NCI-H510A (cell line): ENCODE data around the gene TTC9.

Experiments used
- DNase-seq: peaks from one replicate; lab custom pipeline; 2025; lab: John Stamatoyannopoulos, UW

The TTC9 gene

DNA sequence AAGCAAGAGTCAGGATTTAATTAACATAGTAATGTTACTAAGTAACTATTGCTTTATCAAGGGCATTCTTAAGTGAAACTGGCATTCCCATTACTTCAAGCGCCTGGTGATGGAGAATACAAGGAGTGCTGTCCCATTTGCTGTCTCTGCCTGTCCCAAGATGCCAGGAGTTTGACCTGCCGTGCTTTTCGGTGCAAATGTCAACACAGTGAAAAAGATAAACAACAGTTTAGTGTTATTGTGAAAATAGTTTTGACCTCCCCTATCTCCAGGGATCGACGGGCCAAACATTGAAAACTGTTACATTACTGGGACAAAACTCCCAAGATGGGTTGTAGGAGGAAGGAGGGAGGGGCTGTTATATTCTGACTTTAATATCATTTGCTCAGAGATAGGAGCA, 74.8 kb downstream of the TTC9 start:
- DNase-seq = no peak

- DNase-seq = no peak
Measured at GRCh38 chr14:70716958-70717357, 75.2 kb downstream of the TTC9 start.

DNA sequence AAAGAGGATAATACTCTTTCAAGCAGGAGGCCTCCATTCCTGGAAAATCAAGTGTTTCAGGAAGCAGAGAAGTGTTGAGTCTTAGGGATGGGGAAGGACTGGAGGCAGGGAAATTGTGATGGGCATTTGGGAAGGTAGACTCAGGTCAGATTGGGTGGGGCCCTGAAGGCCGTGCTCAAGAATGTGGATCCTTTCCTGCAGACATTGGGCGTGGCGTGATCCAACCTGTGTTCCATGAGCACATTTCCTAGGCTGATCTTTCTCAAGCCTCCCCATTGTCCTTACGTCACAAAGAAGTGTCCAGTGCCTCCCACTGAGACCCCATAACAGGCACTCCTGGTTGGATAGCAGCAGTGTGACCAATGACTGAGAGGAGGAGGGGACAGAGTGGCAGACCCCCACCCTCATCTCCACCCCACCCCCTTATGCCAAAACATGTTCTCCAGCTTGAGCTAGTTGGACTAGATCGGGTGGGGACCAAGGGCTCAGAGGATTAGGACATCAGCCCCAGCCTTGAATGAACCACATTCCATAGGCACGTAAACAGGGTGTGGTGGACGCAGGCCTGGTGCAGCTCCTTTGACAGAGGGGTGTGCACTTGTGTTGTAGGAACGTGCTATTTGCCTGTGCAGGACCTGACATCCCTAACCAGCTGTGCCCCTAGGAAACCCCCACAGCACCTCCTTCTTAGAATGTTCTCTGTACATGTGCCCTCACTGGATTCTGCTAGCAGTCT, 76.8 kb downstream of the TTC9 start:
- no peak for DNase-seq

DNA sequence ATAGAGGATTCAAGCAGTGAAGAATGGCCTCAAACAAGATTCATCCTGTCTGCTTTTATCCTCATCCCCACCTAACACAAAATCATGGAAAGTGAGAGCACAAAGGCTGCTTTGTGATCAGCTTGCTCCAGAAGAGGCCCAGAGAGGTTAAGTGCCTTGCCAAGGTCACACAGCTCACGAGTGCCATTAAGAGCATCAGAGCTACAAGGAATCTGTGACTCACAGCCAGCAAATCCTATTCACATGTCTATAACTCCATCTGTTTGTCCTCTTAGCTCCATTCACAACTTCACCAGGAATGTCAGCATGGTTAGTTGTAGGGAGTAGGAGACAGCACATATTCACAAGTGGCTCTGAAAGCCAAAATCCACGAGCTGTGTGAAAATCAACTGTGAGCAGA, 79.8 kb downstream of the TTC9 start:
- DNase-seq = no peak

DNA sequence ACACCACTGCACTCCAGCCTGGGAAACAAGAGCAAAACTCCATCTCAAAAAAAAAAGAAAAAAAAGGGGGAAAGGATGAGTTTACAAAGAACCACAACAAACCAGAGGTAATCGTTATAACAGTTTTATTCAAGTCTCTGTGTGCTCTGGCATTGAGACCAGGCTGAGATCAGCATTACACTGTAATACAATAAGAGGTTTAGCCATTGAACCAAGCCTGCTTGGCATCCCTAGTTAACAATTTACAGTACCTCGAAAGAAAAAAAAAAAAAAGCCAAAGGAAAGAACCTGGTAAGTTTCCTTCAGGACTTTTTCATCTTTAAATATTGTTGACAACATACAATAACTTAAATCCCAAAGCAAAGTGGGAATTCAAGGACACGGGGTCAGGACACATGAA, 80.7 kb downstream of the TTC9 start:
- DNase-seq = no peak

GRCh38 chr14:70723276-70723675, 81.6 kb downstream of the TTC9 start:
- DNase-seq = no peak

- DNase-seq = no peak
Measured at GRCh38 chr14:70724110-70724509, 82.4 kb downstream of the TTC9 start.

DNA sequence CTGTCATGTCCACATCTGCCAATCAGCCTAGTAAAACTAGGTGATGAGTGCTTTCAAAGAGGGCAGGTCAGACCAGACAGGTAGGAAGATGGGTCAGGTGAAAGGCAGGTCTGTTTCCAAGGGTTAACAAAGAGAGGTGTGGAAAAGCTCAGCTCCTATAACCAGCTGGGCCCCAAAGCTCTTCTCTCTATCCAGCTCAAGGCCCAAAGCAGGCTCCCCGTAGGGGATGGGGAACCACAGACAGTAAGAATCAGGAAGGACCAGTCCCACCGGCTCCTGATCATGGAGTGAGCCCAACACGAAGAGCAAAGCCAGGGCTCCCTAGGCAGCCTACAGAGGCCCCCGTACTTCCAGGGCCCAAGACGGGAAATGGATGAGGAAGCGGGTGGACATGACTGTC, 83.2 kb downstream of the TTC9 start:
- no peak for DNase-seq
